ENCODE data around the gene ANGPTL2. TPM values are rescaled to one million over a fixed set of nuclear protein-coding genes. Genes with fewer than 3 reads are reported as not detected.

The ANGPTL2 gene
- total and polyA plus RNA-seq, 7 donors: 8.9 to 208 (median 15.0) TPM

- 35 to 54% (median 35%) methylated on average over 5 of the region's 5 CpGs for WGBS, 3 donors
- Histone ChIP-seq H3K4me3 (no peak overlapping the region), H3K9me3 (no peaks in the 10 kb centered on the region), H3K27ac (peak overlapping the region; percentile 92), H3K36me3 (ENCODE audit: insufficient read depth in 1 of 2, low read depth in 1 of 2) (peaks cover 0 to 27% of the 10 kb centered on the region in 2 donors), H3K4me1 (peaks cover 86% of the 10 kb centered on the region), H3K27me3 (ENCODE audit: insufficient read depth in 3 of 3, low read length in 2 of 3) (no peaks in the 10 kb centered on the region)
- TF ChIP-seq, protein P1, sequence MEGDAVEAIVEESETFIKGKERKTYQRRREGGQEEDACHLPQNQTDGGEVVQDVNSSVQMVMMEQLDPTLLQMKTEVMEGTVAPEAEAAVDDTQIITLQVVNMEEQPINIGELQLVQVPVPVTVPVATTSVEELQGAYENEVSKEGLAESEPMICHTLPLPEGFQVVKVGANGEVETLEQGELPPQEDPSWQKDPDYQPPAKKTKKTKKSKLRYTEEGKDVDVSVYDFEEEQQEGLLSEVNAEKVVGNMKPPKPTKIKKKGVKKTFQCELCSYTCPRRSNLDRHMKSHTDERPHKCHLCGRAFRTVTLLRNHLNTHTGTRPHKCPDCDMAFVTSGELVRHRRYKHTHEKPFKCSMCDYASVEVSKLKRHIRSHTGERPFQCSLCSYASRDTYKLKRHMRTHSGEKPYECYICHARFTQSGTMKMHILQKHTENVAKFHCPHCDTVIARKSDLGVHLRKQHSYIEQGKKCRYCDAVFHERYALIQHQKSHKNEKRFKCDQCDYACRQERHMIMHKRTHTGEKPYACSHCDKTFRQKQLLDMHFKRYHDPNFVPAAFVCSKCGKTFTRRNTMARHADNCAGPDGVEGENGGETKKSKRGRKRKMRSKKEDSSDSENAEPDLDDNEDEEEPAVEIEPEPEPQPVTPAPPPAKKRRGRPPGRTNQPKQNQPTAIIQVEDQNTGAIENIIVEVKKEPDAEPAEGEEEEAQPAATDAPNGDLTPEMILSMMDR (IDR thresholded peaks at IDR 0.05): no peak
- ATAC-seq: peak; percentile 57 to 88 (median 71)
- intact Hi-C loops (cut with DNase I): no loop called here
- peak in 1 of 2 donors; percentile 81 for DNase-seq
Measured at GRCh38 chr9:127114606-127115005, 7.8 kb downstream of the ANGPTL2 start.

DNA sequence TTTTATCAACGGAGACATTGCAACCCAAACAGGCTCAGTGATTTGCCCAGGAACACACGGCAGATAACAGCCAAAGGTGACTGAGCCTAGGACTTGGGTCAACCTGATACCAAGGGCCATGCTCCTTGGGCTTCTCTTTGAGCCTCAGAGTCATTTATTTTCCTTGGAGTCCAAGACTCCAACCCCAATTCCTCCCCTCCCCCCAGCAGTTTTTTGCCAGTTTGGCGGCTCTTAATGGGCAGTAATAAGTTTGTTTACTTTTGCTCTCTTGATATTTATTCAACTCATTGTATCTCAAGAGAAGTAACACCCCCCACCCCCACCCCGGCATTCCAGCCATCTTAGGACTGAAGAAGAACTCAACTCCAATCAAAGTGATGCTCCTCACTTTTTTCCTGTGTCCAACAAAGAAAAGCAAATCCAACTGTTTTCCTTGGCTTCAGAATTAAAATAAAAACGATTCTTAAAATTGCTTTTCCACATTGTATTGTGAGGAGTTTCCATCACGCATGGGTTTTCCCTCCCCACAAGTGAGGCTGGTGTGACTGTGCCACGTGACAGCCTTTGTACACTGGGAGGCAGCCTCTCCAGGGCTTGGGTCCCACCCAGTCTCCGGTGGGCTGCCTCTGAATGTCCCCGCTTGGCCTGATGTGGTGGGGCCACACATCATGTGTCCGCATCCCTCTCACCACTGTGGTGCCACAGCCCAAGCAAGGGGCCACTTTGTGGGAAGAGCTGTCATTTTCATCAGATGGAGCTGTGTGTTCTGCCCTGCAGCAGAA is 9.1 kb downstream of the ANGPTL2 start:
- ATAC-seq: no peak
- 79 to 83% (median 80%) methylated on average over 10 of the region's 10 CpGs for WGBS, 3 donors
- DNase-seq: no peak
- TF ChIP-seq, protein P1 (IDR thresholded peaks at IDR 0.05): no peak
- Histone ChIP-seq H3K27me3 (ENCODE audit: insufficient read depth in 3 of 3, low read length in 2 of 3) (no peaks in the 10 kb centered on the region), H3K36me3 (ENCODE audit: insufficient read depth in 1 of 2, low read depth in 1 of 2) (peaks cover 0 to 19% of the 10 kb centered on the region in 2 donors), H3K4me3 (no peak overlapping the region), H3K27ac (no peak overlapping the region), H3K9me3 (no peaks in the 10 kb centered on the region), H3K4me1 (peaks cover 74% of the 10 kb centered on the region)
- intact Hi-C loops (cut with DNase I): no loop called here

DNA sequence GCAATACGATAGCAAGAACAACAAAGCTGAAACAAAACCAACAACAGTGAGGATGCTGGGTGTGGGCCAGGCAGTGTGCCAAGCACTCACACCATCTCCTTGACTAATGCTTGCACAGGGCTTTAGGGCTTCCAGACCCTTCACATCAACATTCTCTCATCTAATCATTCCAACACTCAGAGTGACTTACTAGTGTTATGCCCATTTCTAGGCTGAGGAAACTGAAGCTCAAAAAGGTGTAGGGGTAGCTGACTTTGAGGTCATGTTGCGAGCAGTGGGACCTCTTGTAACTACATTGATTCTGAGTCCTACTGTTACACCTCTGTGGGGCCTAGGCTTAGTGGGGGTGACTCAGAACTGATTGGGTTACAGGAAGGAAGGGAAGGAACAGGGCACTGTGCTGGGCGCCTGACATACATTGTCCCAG is 9.7 kb downstream of the ANGPTL2 start:
- H3K27me3 ChIP-seq (ENCODE audit: insufficient read depth in 3 of 3, low read length in 2 of 3): no peaks in the 10 kb centered on the region
- H3K27ac ChIP-seq: no peak overlapping the region
- ATAC-seq (no peak), DNase-seq (no peak)
- 83 to 86% (median 84%) methylated on average over 3 of the region's 3 CpGs for WGBS, 3 donors
- H3K36me3 ChIP-seq (ENCODE audit: insufficient read depth in 1 of 2, low read depth in 1 of 2): peaks cover 0 to 22% of the 10 kb centered on the region in 2 donors
- H3K4me3 ChIP-seq: no peak overlapping the region
- TF ChIP-seq, protein P1 (IDR thresholded peaks at IDR 0.05): no peak
- H3K4me1 ChIP-seq: peaks cover 67% of the 10 kb centered on the region
- H3K9me3 ChIP-seq: no peaks in the 10 kb centered on the region
- intact Hi-C loops (cut with DNase I): no loop called here

GRCh38 chr9:127112056-127112455 is 10.4 kb downstream of the ANGPTL2 start:
- DNase-seq (no peak), ATAC-seq (no peak)
- Histone ChIP-seq H3K27me3 (ENCODE audit: insufficient read depth in 3 of 3, low read length in 2 of 3) (no peaks in the 10 kb centered on the region), H3K27ac (no peak overlapping the region), H3K4me3 (no peak overlapping the region), H3K9me3 (no peaks in the 10 kb centered on the region), H3K36me3 (ENCODE audit: insufficient read depth in 1 of 2, low read depth in 1 of 2) (peaks cover 0 to 29% of the 10 kb centered on the region in 2 donors), H3K4me1 (peaks cover 64% of the 10 kb centered on the region)
- 57 to 62% (median 60%) methylated on average over 7 of the region's 7 CpGs for WGBS, 3 donors
- intact Hi-C loops (cut with DNase I): no loop called here
- TF ChIP-seq, protein P1 (IDR thresholded peaks at IDR 0.05): no peak

Data from psoas muscle (tissue), 8 donors.